ENCODE results near the gene B4GALT6. TPM values are rescaled to one million over a fixed set of nuclear protein-coding genes. Genes with fewer than 3 reads are reported as not detected.

B4GALT6 gene
- polyA plus RNA-seq, 1 donor from 2014 or later: 19.4 TPM

- no peaks in the 10 kb centered on the region for H3F3A ChIP-seq (ENCODE audit: insufficient read depth, low read length, poor library complexity, severe bottlenecking)
- no peaks in the 10 kb centered on the region for H3K9me3 ChIP-seq (ENCODE audit: low read length)
- peaks cover 4% of the 10 kb centered on the region for H3K79me2 ChIP-seq (replicated peaks; ENCODE audit: insufficient read depth, low read length)
- H3K27ac ChIP-seq (ENCODE audit: low read length): no peak overlapping the region
- no peak overlapping the region for H3K9ac ChIP-seq (ENCODE audit: low read length)
- no peaks in the 10 kb centered on the region for H3K9me2 ChIP-seq (ENCODE audit: insufficient read depth, low read length)
- H3K4me2 ChIP-seq (ENCODE audit: low read length): no peak overlapping the region
- no peaks in the 10 kb centered on the region for H3K36me3 ChIP-seq (ENCODE audit: insufficient read depth, low read length)
- no peak overlapping the region for H2AFZ ChIP-seq (ENCODE audit: low read depth, low read length)
- H3K27me3 ChIP-seq (ENCODE audit: insufficient read depth, low read depth, low read length): no peaks in the 10 kb centered on the region
- TF ChIP-seq MXI1 (conservative IDR thresholded peaks at IDR 0.05; ENCODE audit: poor library complexity, severe bottlenecking) (no peak), SMC3 (conservative IDR thresholded peaks at IDR 0.05; ENCODE audit: poor library complexity) (no peak), TAF1 (IDR thresholded peaks at IDR 0.05; ENCODE audit: low read depth) (no peak), CTCF (IDR thresholded peaks at IDR 0.05; ENCODE audit: poor library complexity, severe bottlenecking) (no peak)
- H3K4me3 ChIP-seq (ENCODE audit: low read length): no peak overlapping the region
- no peaks in the 10 kb centered on the region for H4K20me1 ChIP-seq (ENCODE audit: insufficient read depth)
These were observed 34.2 kb downstream of the B4GALT6 start for GRCh38 chr18:31649978-31650719.

GRCh38 chr18:31649449-31649848 is 34.9 kb downstream of the B4GALT6 start:
- Histone ChIP-seq H3K9me3 (ENCODE audit: low read length) (no peaks in the 10 kb centered on the region), H3F3A (ENCODE audit: insufficient read depth, low read length, poor library complexity, severe bottlenecking) (no peaks in the 10 kb centered on the region), H3K27ac (ENCODE audit: low read length) (no peak overlapping the region), H2AFZ (ENCODE audit: low read depth, low read length) (no peak overlapping the region), H4K20me1 (ENCODE audit: insufficient read depth) (no peaks in the 10 kb centered on the region), H3K4me2 (ENCODE audit: low read length) (no peak overlapping the region), H3K4me3 (ENCODE audit: low read length) (no peak overlapping the region), H3K36me3 (ENCODE audit: insufficient read depth, low read length) (no peaks in the 10 kb centered on the region), H3K27me3 (ENCODE audit: insufficient read depth, low read depth, low read length) (no peaks in the 10 kb centered on the region), H3K9ac (ENCODE audit: low read length) (no peak overlapping the region), H3K9me2 (ENCODE audit: insufficient read depth, low read length) (no peaks in the 10 kb centered on the region), H3K79me2 (replicated peaks; ENCODE audit: insufficient read depth, low read length) (peaks cover 4% of the 10 kb centered on the region)
- no peak for TF ChIP-seq RAD21 (conservative IDR thresholded peaks at IDR 0.05)
- no peak for TF ChIP-seq EP300 (conservative IDR thresholded peaks at IDR 0.05; ENCODE audit: poor library complexity, severe bottlenecking)
- TF ChIP-seq SMC3 (conservative IDR thresholded peaks at IDR 0.05; ENCODE audit: poor library complexity): no peak
- no peak for TF ChIP-seq TAF1 (IDR thresholded peaks at IDR 0.05; ENCODE audit: low read depth)
- no peak for TF ChIP-seq EZH2 (IDR thresholded peaks at IDR 0.05; ENCODE audit: borderline replicate concordance, insufficient read depth, low read length, poor library complexity, severe bottlenecking)
- no peak for TF ChIP-seq MXI1 (conservative IDR thresholded peaks at IDR 0.05; ENCODE audit: poor library complexity, severe bottlenecking)
- no peak for TF ChIP-seq POLR2AphosphoS5 (IDR thresholded peaks at IDR 0.05)
- TF ChIP-seq REST (IDR thresholded peaks at IDR 0.05; ENCODE audit: borderline replicate concordance): no peak
- TF ChIP-seq CTCF (IDR thresholded peaks at IDR 0.05; ENCODE audit: poor library complexity, severe bottlenecking): no peak
